Activated naive CD4-positive, alpha-beta T cell (primary cell): ENCODE measurements around the gene MIPOL1.

ENCODE experiments used
- DNase-seq, 4 experiments: peaks; one replicate each; lab custom pipeline; 2025; lab: John Stamatoyannopoulos, UW

The MIPOL1 gene

GRCh38 chr14:37597914-37598746 is 400.4 kb downstream of the MIPOL1 start:
- no peak for DNase-seq

DNA sequence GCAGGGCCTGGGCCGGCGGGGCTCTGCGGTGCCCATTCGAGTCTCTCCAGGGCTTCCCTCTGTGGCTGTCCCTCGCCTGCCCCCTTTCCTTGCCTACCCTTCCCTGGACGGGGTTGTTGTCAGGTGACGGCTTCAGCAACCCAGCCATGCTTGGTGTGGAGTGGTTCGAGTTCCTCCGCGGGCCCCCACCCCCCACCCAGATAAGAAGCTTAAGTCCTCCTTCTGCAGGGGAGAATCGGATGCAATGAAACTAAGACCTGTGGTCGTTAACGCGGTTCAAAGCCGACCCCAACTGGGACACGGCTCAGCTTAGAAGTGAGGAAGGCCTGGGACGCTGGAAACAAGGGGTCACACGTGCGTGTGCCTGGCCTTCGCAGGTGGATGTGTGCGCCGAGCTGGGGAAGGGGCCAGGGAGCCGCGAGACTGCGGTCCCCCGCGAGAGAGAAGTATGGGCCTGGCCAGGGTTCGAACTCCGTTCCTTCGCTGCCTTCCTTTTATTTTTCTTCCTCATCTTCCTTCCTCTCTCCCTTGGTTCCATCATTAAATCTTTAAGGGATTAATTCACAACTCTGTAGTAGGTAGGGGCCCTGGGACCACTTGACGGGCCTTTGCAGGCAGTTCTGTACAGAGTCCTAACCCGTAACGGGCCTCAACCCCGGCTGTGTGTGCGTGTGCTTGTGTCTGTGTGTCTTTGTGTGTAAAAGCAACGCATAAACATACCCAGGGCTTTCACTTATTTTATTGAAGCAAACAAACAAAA is 401.2 kb downstream of the MIPOL1 start:
- DNase-seq = no peak

GRCh38 chr14:37599507-37600368 is 402.0 kb downstream of the MIPOL1 start:
- no peak for DNase-seq

GRCh38 chr14:37600880-37601741 is 403.4 kb downstream of the MIPOL1 start:
- no peak for DNase-seq

- DNase-seq = no peak
These were observed 404.1 kb downstream of the MIPOL1 start for GRCh38 chr14:37601865-37602264.
